Panc1 (cell line): Measurements from ENCODE around the gene BTBD18. TPM values are rescaled to one million over a fixed set of nuclear protein-coding genes. Genes with fewer than 3 reads are reported as not detected.

ENCODE experiments used
- ATAC-seq: fragments of 200-7000 bp; cut with Tn5 transposase; 2 replicates; pipeline ENCODE4 v1.9.1; 2020; ENCODE audit warnings: mild to moderate bottlenecking, moderate library complexity
- BruUV-seq: library from RNA; stranded (reverse); fragments of 400-500 nt; replicated peaks from 2 replicates; lab custom pipeline; 2021; lab: Mats Ljungman, UMichigan
- CTCF ChIA-PET: fragments of 300-600 bp; sonication (Branson Sonifier 250); formaldehyde crosslinking; loops from one replicate; lab custom pipeline; 2022; ENCODE audit warnings: antibody characterized with exemption; lab: Charles Lee
- POLR2A ChIA-PET: fragments of 300-600 bp; sonication (Branson Sonifier 250); formaldehyde crosslinking; loops from one replicate; lab custom pipeline; 2022; ENCODE audit warnings: antibody characterized with exemption; lab: Charles Lee
- DNase-seq: peaks from one replicate; pipeline ENCODE4 v3.0.0-alpha.2; 2010; ENCODE audit warnings: low read depth, low spot score
- H3K27ac ChIP-seq: 2 replicates; pipeline ENCODE4 v1.5.1; 2011; ENCODE audit warnings: mild to moderate bottlenecking, low read length, inconsistent platforms
- H3K27me3 ChIP-seq: fragments of 200-500 bp; sonication (Bioruptor generic); 2 replicates; pipeline ENCODE4 v1.6.0; 2014; ENCODE audit warnings: low read length, inconsistent platforms; ENCODE audit not compliant: control insufficient read depth, insufficient read depth
- H3K36me3 ChIP-seq: fragments of 200-500 bp; sonication (Bioruptor generic); 2 replicates; pipeline ENCODE4 v1.5.1; 2014; ENCODE audit warnings: inconsistent platforms, mild to moderate bottlenecking, low read length, moderate library complexity; ENCODE audit not compliant: control insufficient read depth, insufficient read depth
- H3K4me1 ChIP-seq: 2 replicates; pipeline ENCODE4 v1.5.1; 2011; ENCODE audit warnings: inconsistent platforms, mild to moderate bottlenecking, low read length, moderate library complexity; ENCODE audit not compliant: control insufficient read depth, insufficient read depth
- H3K4me3 ChIP-seq, 2 experiments: 2 replicates each; pipeline ENCODE4 v1.5.1; 2011 to 2012; ENCODE audit warnings: low read depth in 2 of 2, low read length in 2 of 2, mild to moderate bottlenecking in 2 of 2, inconsistent platforms in 1 of 2, moderate library complexity in 1 of 2
- H3K9me3 ChIP-seq: fragments of 200-500 bp; sonication (Bioruptor generic); 2 replicates; pipeline ENCODE4 v1.5.1; 2014; ENCODE audit warnings: low read depth, mild to moderate bottlenecking, inconsistent platforms, low read length, moderate library complexity; ENCODE audit not compliant: control insufficient read depth, insufficient read depth
- POLR2AphosphoS5 ChIP-seq: IDR thresholded peaks from 2 replicates; pipeline ENCODE4 v1.6.1; 2012; ENCODE audit warnings: mild to moderate bottlenecking, low read depth, low read length, moderate library complexity
- SIN3A ChIP-seq: IDR thresholded peaks from 2 replicates; pipeline ENCODE4 v1.6.1; 2012; ENCODE audit warnings: low read depth, mild to moderate bottlenecking, low read length, moderate library complexity, borderline replicate concordance; ENCODE audit not compliant: insufficient read depth
- TCF7L2 ChIP-seq: IDR thresholded peaks from 2 replicates; pipeline ENCODE4 v1.6.1; 2011; ENCODE audit warnings: mild to moderate bottlenecking, low read depth, low read length, inconsistent platforms
- in situ Hi-C: cut with HindIII; loops from 2 replicates; pipeline ENCODE4 v1.10.0; 2016; ENCODE audit warnings: low sequenced_read_pairs, low pct_unique_long_range_greater_than_20kb
- intact Hi-C: fragments of 100-400 bp; cut with micrococcal nuclease; formaldehyde crosslinking; loops from one replicate; pipeline ENCODE4 v1.10.0; 2022; ENCODE audit not compliant: unreplicated experiment
- total RNA-seq: library from RNA; stranded (reverse); gene quantifications from one replicate; pipeline ENCODE4 v1.2.1, GENCODE V29; 2021; ENCODE audit not compliant: unreplicated experiment
- TF ChIP-seq, protein P1 (sequence below): fragments of 450-650 bp; IDR thresholded peaks from 2 replicates; pipeline ENCODE4 v1.5.1; 2017; ENCODE audit warnings: mild to moderate bottlenecking
- TF ChIP-seq, protein P2 (sequence below), 2 experiments: IDR thresholded peaks; 2 replicates each; pipeline ENCODE4 v1.6.1; 2011 to 2012; ENCODE audit warnings: low read depth in 2 of 2, control low read depth in 1 of 2, low read length in 1 of 2, mild to moderate bottlenecking in 1 of 2, moderate library complexity in 1 of 2; ENCODE audit not compliant: insufficient read depth in 1 of 2

Gene BTBD18
- total RNA-seq, 1 experiment from 2014 or later: not detected

DNA sequence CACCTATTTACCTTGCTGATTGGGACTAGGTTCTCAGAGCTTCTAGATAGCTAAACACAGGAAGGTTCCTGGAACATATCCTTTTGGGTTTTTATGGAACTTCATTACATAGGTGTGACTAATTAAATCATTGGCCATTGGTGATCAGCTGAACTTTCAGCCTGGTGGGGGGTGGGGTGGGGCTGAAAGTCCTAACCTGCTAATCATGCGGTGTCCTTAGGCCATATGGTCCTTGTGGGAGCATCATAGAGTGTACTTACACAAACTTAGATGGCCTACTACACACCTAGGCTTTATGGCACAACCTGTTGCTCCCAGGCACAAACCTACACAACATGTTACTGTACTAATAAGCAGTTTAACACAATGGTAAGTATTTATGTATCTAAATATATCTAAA is 19.0 kb downstream of the BTBD18 start:
- no peak overlapping the region for H3K27ac ChIP-seq
- ChIA-PET CTCF (no interaction called here), POLR2A (no interaction called here)
- peaks cover 4% of the 10 kb centered on the region; the same call in 1 of the 2 replicates for H3K36me3 ChIP-seq
- TF ChIP-seq SIN3A (no peak), TCF7L2 (no peak), POLR2AphosphoS5 (no peak)
- TF ChIP-seq, protein P1, sequence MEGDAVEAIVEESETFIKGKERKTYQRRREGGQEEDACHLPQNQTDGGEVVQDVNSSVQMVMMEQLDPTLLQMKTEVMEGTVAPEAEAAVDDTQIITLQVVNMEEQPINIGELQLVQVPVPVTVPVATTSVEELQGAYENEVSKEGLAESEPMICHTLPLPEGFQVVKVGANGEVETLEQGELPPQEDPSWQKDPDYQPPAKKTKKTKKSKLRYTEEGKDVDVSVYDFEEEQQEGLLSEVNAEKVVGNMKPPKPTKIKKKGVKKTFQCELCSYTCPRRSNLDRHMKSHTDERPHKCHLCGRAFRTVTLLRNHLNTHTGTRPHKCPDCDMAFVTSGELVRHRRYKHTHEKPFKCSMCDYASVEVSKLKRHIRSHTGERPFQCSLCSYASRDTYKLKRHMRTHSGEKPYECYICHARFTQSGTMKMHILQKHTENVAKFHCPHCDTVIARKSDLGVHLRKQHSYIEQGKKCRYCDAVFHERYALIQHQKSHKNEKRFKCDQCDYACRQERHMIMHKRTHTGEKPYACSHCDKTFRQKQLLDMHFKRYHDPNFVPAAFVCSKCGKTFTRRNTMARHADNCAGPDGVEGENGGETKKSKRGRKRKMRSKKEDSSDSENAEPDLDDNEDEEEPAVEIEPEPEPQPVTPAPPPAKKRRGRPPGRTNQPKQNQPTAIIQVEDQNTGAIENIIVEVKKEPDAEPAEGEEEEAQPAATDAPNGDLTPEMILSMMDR: no peak
- TF ChIP-seq, protein P2, sequence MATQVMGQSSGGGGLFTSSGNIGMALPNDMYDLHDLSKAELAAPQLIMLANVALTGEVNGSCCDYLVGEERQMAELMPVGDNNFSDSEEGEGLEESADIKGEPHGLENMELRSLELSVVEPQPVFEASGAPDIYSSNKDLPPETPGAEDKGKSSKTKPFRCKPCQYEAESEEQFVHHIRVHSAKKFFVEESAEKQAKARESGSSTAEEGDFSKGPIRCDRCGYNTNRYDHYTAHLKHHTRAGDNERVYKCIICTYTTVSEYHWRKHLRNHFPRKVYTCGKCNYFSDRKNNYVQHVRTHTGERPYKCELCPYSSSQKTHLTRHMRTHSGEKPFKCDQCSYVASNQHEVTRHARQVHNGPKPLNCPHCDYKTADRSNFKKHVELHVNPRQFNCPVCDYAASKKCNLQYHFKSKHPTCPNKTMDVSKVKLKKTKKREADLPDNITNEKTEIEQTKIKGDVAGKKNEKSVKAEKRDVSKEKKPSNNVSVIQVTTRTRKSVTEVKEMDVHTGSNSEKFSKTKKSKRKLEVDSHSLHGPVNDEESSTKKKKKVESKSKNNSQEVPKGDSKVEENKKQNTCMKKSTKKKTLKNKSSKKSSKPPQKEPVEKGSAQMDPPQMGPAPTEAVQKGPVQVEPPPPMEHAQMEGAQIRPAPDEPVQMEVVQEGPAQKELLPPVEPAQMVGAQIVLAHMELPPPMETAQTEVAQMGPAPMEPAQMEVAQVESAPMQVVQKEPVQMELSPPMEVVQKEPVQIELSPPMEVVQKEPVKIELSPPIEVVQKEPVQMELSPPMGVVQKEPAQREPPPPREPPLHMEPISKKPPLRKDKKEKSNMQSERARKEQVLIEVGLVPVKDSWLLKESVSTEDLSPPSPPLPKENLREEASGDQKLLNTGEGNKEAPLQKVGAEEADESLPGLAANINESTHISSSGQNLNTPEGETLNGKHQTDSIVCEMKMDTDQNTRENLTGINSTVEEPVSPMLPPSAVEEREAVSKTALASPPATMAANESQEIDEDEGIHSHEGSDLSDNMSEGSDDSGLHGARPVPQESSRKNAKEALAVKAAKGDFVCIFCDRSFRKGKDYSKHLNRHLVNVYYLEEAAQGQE (IDR thresholded peaks at IDR 0.05; ENCODE audit: insufficient read depth in 1 of 2, low read depth in 2 of 2, low read length in 1 of 2): no peak
- H3K9me3 ChIP-seq: no peaks in the 10 kb centered on the region
- intact Hi-C loops (no loop called here), in situ Hi-C loops (no loop called here)
- ATAC-seq (no peak), DNase-seq (no peak)
- no TSS peak for BruUV-seq
- H3K27me3 ChIP-seq: no peaks in the 10 kb centered on the region
- no peak overlapping the region for H3K4me3 ChIP-seq
- H3K4me1 ChIP-seq: no peaks in the 10 kb centered on the region; the same call in 1 of the 2 replicates

DNA sequence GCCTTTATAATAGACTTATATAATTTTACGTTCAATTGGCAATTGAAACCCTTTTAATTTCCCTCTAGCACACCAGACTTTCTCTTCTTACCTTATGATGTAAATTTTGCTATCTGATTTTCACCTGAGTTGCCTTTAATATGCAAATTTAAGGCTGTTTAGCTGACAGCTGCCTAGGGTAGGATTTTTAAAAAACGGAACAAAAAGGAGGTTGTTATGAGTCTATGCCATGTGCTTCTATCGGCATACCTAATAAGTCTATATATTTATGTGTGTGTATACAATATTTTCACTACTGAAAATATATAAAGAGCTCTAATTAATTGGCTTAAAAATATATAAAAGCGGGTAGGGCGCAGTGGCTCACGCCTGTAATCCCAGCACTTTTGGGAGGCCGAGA is 22.1 kb downstream of the BTBD18 start:
- no peak for DNase-seq
- no peak for ATAC-seq
- no TSS peak for BruUV-seq
- in situ Hi-C loops (no loop called here), intact Hi-C loops (no loop called here)
- H3K9me3 ChIP-seq: no peaks in the 10 kb centered on the region
- no peak overlapping the region for H3K4me3 ChIP-seq
- no peaks in the 10 kb centered on the region for H3K27me3 ChIP-seq
- ChIA-PET POLR2A (interaction anchor here (0.7 to 0.8 kb wide), 2 partner anchors 18 to 394 kb away, joined by 3 read pairs; partner anchors contain the start of gene SSRP1), CTCF (no interaction called here)
- H3K27ac ChIP-seq: no peak overlapping the region
- TF ChIP-seq, protein P1: no peak
- TF ChIP-seq SIN3A: no peak
- TF ChIP-seq TCF7L2: no peak
- no peak for TF ChIP-seq POLR2AphosphoS5
- TF ChIP-seq, protein P2 (IDR thresholded peaks at IDR 0.05; ENCODE audit: insufficient read depth in 1 of 2, low read depth in 2 of 2, low read length in 1 of 2): no peak
- peaks cover 2% of the 10 kb centered on the region; the same call in 1 of the 2 replicates for H3K36me3 ChIP-seq
- H3K4me1 ChIP-seq: no peaks in the 10 kb centered on the region; the same call in 1 of the 2 replicates
